Tibial nerve (tissue), 4 donors: ENCODE results near the gene LTC4S. TPM values are rescaled to one million over a fixed set of nuclear protein-coding genes. Genes with fewer than 3 reads are reported as not detected.

Source experiments
- DNase-seq, 2 donors: peaks; one replicate each; pipeline ENCODE4 v3.0.0-alpha.2; 2019; ENCODE audit warnings: low spot score in 2 of 2
- H3K27ac ChIP-seq, 4 donors: fragments of 200-600 bp; sonication (generic) in 3 of 4; one replicate each; pipeline ENCODE4 v1.5.1; 2017 to 2019; ENCODE audit warnings: mild to moderate bottlenecking in 1 of 4
- H3K27me3 ChIP-seq, 2 donors: fragments of 200-600 bp; sonication (generic) in 1 of 2; one replicate each; pipeline versions ENCODE4 v1.5.1 to v1.6.0; 2017 to 2019
- H3K36me3 ChIP-seq, 3 donors: fragments of 200-600 bp; sonication (generic); one replicate each; pipeline ENCODE4 v1.5.1; 2018 to 2019
- H3K4me1 ChIP-seq, 4 donors: fragments of 200-600 bp; sonication (generic) in 3 of 4; one replicate each; pipeline ENCODE4 v1.5.1; 2017 to 2019
- H3K4me3 ChIP-seq, 4 donors: fragments of 200-600 bp; sonication (generic) in 3 of 4; one replicate each; pipeline ENCODE4 v1.5.1; 2017 to 2019; ENCODE audit warnings: mild to moderate bottlenecking in 1 of 4, moderate library complexity in 1 of 4
- H3K9me3 ChIP-seq, 4 donors: fragments of 200-600 bp; sonication (generic) in 3 of 4; one replicate each; pipeline ENCODE4 v1.5.1; 2017 to 2019
- EP300 ChIP-seq, 2 donors: sonication (generic); formaldehyde crosslinking; IDR thresholded peaks; one replicate each; pipeline ENCODE4 v1.6.1; 2017; ENCODE audit warnings: antibody characterized with exemption in 2 of 2, mild to moderate bottlenecking in 1 of 2
- POLR2A ChIP-seq, 2 donors: fragments of 450-650 bp; IDR thresholded peaks; one replicate each; pipeline ENCODE4 v1.6.1; 2017; ENCODE audit warnings: antibody characterized with exemption in 2 of 2, mild to moderate bottlenecking in 2 of 2, moderate library complexity in 2 of 2
- WGBS, 2 donors: methylation state at CpG; one replicate each; pipeline ENCODE4 v1.1.5; 2018; 5-methylcytosine and 5-hydroxymethylcytosine counted together
- total RNA-seq, 4 donors: library from RNA; depleted of rRNA; stranded (reverse); fragments of >200 nt; gene quantifications; one replicate each; pipeline ENCODE4 v1.1.0, GENCODE V29; 2016
- TF ChIP-seq, protein P1 (sequence below), 5 experiments: fragments of 200-600 bp in 3 of 5; fragments of 450-650 bp in 2 of 5; sonication (generic) in 3 of 5; IDR thresholded peaks; one replicate each; pipeline ENCODE4 v1.5.1; 2016 to 2019; ENCODE audit warnings: antibody characterized with exemption in 5 of 5, mild to moderate bottlenecking in 3 of 5, moderate library complexity in 2 of 5

The LTC4S gene
- total RNA-seq, 4 donors from 2014 or later, result 7.6 to 38.6 (median 18.4) TPM

DNA sequence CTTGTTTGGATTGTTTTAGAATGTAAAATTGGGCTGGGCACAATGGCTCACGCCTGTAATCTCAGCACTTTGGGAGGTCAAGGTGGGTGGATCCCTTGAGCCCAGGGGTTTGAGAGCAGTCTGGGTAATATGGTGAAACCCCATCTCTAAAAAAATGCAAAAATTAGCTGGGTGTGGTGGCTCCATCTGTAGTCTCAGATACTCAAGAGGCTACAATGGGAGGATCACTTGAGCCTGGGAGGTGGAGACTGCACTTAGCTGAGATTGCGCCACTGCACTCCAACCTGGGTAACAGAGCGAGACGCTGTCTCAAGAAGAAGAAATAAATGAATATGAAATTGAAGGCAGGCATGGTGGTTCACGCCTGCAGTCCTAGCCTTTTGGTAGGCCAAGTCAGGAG lies 39.8 kb upstream of the LTC4S start:
- 88 to 95% methylated on average over 5 of the region's 5 CpGs for WGBS, 2 donors
- Histone ChIP-seq H3K36me3 (peaks cover 0 to 5% (median 0%) of the 10 kb centered on the region in 3 donors), H3K27me3 (no peaks in the 10 kb centered on the region), H3K9me3 (no peaks in the 10 kb centered on the region), H3K4me1 (peaks cover 0 to 25% (median 8%) of the 10 kb centered on the region in 4 donors), H3K27ac (no peak overlapping the region), H3K4me3 (no peak overlapping the region)
- TF ChIP-seq EP300 (IDR thresholded peaks at IDR 0.05) (no peak), POLR2A (IDR thresholded peaks at IDR 0.05) (no peak)
- TF ChIP-seq, protein P1, sequence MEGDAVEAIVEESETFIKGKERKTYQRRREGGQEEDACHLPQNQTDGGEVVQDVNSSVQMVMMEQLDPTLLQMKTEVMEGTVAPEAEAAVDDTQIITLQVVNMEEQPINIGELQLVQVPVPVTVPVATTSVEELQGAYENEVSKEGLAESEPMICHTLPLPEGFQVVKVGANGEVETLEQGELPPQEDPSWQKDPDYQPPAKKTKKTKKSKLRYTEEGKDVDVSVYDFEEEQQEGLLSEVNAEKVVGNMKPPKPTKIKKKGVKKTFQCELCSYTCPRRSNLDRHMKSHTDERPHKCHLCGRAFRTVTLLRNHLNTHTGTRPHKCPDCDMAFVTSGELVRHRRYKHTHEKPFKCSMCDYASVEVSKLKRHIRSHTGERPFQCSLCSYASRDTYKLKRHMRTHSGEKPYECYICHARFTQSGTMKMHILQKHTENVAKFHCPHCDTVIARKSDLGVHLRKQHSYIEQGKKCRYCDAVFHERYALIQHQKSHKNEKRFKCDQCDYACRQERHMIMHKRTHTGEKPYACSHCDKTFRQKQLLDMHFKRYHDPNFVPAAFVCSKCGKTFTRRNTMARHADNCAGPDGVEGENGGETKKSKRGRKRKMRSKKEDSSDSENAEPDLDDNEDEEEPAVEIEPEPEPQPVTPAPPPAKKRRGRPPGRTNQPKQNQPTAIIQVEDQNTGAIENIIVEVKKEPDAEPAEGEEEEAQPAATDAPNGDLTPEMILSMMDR (IDR thresholded peaks at IDR 0.05), result no peak
- DNase-seq, result no peak

DNA sequence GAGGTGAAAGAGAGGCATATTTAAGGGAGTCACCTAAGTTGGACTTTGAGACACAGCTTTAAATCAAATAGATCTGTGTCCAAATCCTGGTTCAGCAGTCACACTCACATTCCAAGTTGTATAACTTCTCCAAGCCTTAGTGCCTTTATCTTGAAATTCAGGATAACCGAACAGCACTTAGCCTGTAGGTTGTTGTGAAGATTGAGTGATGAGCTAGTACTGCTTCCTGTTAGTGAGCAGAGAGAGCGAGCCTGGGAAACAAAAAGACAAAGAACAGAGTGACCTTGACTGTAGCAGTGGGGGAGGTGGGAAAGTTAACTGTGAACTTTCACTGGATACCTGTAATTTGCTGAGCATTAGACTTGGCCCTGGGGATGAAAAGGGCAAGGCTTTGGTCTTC lies 38.8 kb upstream of the LTC4S start:
- no peak overlapping the region for H3K27ac ChIP-seq
- peaks cover 0 to 5% (median 0%) of the 10 kb centered on the region in 3 donors for H3K36me3 ChIP-seq
- no peak overlapping the region for H3K4me3 ChIP-seq
- 38 to 49% methylated on average over 2 of the region's 2 CpGs for WGBS, 2 donors
- no peaks in the 10 kb centered on the region for H3K9me3 ChIP-seq
- H3K4me1 ChIP-seq, result peaks cover 0 to 34% (median 8%) of the 10 kb centered on the region in 4 donors
- H3K27me3 ChIP-seq, result no peaks in the 10 kb centered on the region
- TF ChIP-seq EP300 (IDR thresholded peaks at IDR 0.05), result no peak
- no peak for TF ChIP-seq POLR2A (IDR thresholded peaks at IDR 0.05)
- TF ChIP-seq, protein P1 (IDR thresholded peaks at IDR 0.05), result no peak
- DNase-seq, result no peak

DNA sequence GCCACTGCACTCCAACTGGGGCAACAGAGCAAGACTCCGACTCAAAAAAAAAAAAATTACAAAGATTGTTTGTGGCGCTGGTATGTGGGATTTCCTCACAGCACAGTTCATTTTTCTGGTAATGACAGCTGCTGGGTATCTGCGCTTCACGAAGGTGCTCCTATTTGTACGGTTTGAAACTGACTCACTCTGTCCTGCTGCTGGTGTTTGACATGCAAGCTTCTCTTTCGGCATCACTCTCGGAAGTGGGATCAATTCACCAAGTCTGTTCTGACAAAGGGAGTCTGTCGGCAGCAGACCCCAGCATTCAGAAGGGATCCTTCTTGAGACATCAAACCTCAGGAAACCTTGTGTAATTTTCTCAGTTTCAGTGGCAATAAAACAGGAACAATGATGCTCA lies 34.8 kb upstream of the LTC4S start:
- no peak for TF ChIP-seq POLR2A (IDR thresholded peaks at IDR 0.05)
- TF ChIP-seq, protein P1 (IDR thresholded peaks at IDR 0.05), result no peak
- no peak for TF ChIP-seq EP300 (IDR thresholded peaks at IDR 0.05)
- Histone ChIP-seq H3K4me1 (peaks cover 6 to 63% (median 30%) of the 10 kb centered on the region in 4 donors), H3K27ac (no peak overlapping the region), H3K9me3 (no peaks in the 10 kb centered on the region), H3K36me3 (no peaks in the 10 kb centered on the region), H3K27me3 (no peaks in the 10 kb centered on the region), H3K4me3 (no peak overlapping the region)
- 62 to 78% methylated on average over 8 of the region's 8 CpGs for WGBS, 2 donors
- DNase-seq, result no peak

DNA sequence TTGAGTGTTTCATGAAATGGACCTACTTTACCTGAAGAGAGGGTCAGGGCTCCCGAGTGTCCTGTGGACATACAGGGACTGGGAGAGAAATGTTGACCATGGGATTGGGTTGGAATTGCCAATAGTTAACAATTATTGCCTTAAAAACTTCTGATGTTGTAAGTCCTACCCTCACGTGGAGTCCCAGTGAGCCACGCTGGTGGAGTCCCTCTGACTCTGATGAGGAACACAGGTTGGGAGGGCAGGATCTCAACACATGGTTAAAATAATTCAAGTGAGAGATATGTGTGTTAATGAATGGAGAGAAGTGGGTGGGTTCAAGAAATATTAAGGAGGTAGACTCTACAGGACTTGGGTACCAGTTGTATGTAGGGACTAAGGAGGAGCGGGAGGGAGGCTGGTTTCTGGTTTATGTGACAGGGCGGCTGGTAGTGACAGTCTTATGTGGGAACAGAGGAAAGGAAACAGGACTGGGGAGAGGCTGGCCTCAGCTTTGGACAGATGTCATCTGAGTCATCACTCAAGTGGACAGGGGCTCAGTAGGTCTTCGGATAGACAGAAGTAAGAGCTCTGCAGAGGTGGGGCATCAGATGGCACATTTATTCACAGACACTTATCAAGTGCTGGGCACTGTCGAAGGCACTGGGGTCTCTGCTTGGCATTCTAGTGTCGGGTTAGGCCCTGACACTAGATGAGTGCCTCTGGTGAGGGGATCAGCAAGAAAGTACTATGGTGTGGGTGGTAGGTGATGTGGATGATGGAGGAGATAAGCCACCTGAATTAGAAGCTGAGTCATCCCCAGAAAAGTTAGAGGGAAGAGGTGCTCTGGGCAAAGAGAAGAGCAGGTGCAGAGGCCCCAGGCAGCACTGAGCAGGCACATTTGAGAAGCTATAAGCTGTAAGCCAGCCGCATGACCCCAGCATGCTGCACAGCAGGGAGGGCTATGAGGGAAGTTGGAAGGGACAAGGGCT lies 33.9 kb upstream of the LTC4S start:
- peaks cover 6 to 63% (median 33%) of the 10 kb centered on the region in 4 donors for H3K4me1 ChIP-seq
- no peaks in the 10 kb centered on the region for H3K9me3 ChIP-seq
- no peak for DNase-seq
- no peaks in the 10 kb centered on the region for H3K27me3 ChIP-seq
- TF ChIP-seq, protein P1 (IDR thresholded peaks at IDR 0.05), result no peak
- TF ChIP-seq EP300 (IDR thresholded peaks at IDR 0.05) (no peak), POLR2A (IDR thresholded peaks at IDR 0.05) (no peak)
- no peak overlapping the region for H3K27ac ChIP-seq
- WGBS, 2 donors, result 86 to 88% methylated on average over 9 of the region's 9 CpGs
- H3K4me3 ChIP-seq, result no peak overlapping the region
- H3K36me3 ChIP-seq, result no peaks in the 10 kb centered on the region
